GM23338 (cell line): Measurements from ENCODE around the gene NEK3. TPM values are rescaled to one million over a fixed set of nuclear protein-coding genes. Genes with fewer than 3 reads are reported as not detected.

Experiments
- ATAC-seq: fragments of 200-7000 bp; cut with Tn5 transposase; 3 replicates; pipeline ENCODE4 v1.9.1; 2020
- DNase-seq: peaks from one replicate; pipeline ENCODE4 v3.0.0-alpha.2; 2015; ENCODE audit warnings: low spot score
- H2AFZ ChIP-seq: fragments of 200-600 bp; sonication (generic); 2 replicates; pipeline ENCODE4 v1.8.0; 2016; ENCODE audit warnings: antibody characterized with exemption, mild to moderate bottlenecking, moderate library complexity
- H3F3A ChIP-seq: fragments of 200-600 bp; sonication (generic); replicated peaks from 2 replicates; pipeline ENCODE4 v1.8.0; 2017; ENCODE audit warnings: antibody characterized with exemption, mixed run types, low read depth
- H3K27ac ChIP-seq: fragments of 200-600 bp; sonication (generic); 2 replicates; pipeline ENCODE4 v1.6.1; 2016; ENCODE audit warnings: low read depth
- H3K27me3 ChIP-seq: fragments of 200-600 bp; sonication (generic); 2 replicates; pipeline ENCODE4 v1.8.0; 2016; ENCODE audit warnings: mild to moderate bottlenecking, mixed run types, moderate library complexity; ENCODE audit not compliant: insufficient read depth
- H3K36me3 ChIP-seq: fragments of 200-600 bp; sonication (generic); 2 replicates; pipeline ENCODE4 v1.8.0; 2016; ENCODE audit warnings: mild to moderate bottlenecking; ENCODE audit not compliant: insufficient read depth
- H3K4me1 ChIP-seq: fragments of 200-600 bp; sonication (generic); 2 replicates; pipeline ENCODE4 v1.8.0; 2016; ENCODE audit warnings: mild to moderate bottlenecking, moderate library complexity; ENCODE audit not compliant: insufficient read depth
- H3K4me2 ChIP-seq: fragments of 200-600 bp; sonication (generic); 2 replicates; pipeline ENCODE4 v1.7.1; 2017; ENCODE audit warnings: mixed run types
- H3K4me3 ChIP-seq: fragments of 200-600 bp; sonication (generic); 2 replicates; pipeline ENCODE4 v1.6.1; 2016; ENCODE audit warnings: mixed run types
- H3K79me2 ChIP-seq: fragments of 200-600 bp; sonication (generic); replicated peaks from 2 replicates; pipeline ENCODE4 v1.8.0; 2017; ENCODE audit warnings: mild to moderate bottlenecking; ENCODE audit not compliant: insufficient read depth
- H3K9me2 ChIP-seq: fragments of 200-600 bp; sonication (generic); 2 replicates; pipeline ENCODE4 v1.8.0; 2017; ENCODE audit not compliant: insufficient read depth
- H4K20me1 ChIP-seq: fragments of 200-600 bp; sonication (generic); replicated peaks from 2 replicates; pipeline ENCODE4 v1.8.0; 2017; ENCODE audit warnings: mild to moderate bottlenecking; ENCODE audit not compliant: insufficient read depth
- H3K27ac Mint-ChIP-seq: 2 replicates; pipeline ENCODE4 v1.8.0; 2020; ENCODE audit warnings: inconsistent platforms, mild to moderate bottlenecking, moderate library complexity, mixed read lengths
- H3K27me3 Mint-ChIP-seq: 3 replicates; pipeline ENCODE4 v1.8.0; 2022; ENCODE audit warnings: low read depth, mild to moderate bottlenecking, moderate library complexity, mixed read lengths, inconsistent platforms; ENCODE audit not compliant: insufficient read depth, poor library complexity
- H3K36me3 Mint-ChIP-seq: 3 replicates; pipeline ENCODE4 v1.8.0; 2021; ENCODE audit warnings: low read depth, mild to moderate bottlenecking, inconsistent platforms, moderate library complexity, mixed read lengths
- H3K4me1 Mint-ChIP-seq: 3 replicates; pipeline ENCODE4 v1.8.0; 2020; ENCODE audit warnings: mild to moderate bottlenecking, inconsistent platforms, mixed read lengths
- H3K4me3 Mint-ChIP-seq: 3 replicates; pipeline ENCODE4 v1.8.0; 2021; ENCODE audit warnings: moderate library complexity, mild to moderate bottlenecking, inconsistent platforms, mixed read lengths
- H3K9me3 Mint-ChIP-seq: 3 replicates; pipeline ENCODE4 v1.8.0; 2020; ENCODE audit warnings: moderate library complexity, mild to moderate bottlenecking, inconsistent platforms, mixed read lengths
- CREB1 ChIP-seq: fragments of 250-450 bp; sonication (Bioruptor Pico); IDR thresholded peaks from 2 replicates; pipeline ENCODE4 v1.5.0; 2020; ENCODE audit warnings: low read depth, mild to moderate bottlenecking, moderate library complexity
- EZH2 ChIP-seq: fragments of 200-600 bp; sonication (generic); IDR thresholded peaks from one replicate; pipeline ENCODE4 v1.8.0; 2017; ENCODE audit warnings: antibody characterized with exemption, mild to moderate bottlenecking, low read depth; ENCODE audit not compliant: unreplicated experiment
- EZH2phosphoT487 ChIP-seq: fragments of 200-600 bp; sonication (generic); IDR thresholded peaks from one replicate; pipeline ENCODE4 v1.8.1; 2018; ENCODE audit warnings: antibody characterized with exemption; ENCODE audit not compliant: unreplicated experiment
- JUNB ChIP-seq: IDR thresholded peaks from one replicate; pipeline ENCODE4 v1.6.1; 2016; ENCODE audit warnings: antibody characterized with exemption; ENCODE audit not compliant: unreplicated experiment
- NANOG ChIP-seq: IDR thresholded peaks from 2 replicates; pipeline ENCODE4 v1.6.1; 2016; ENCODE audit warnings: antibody characterized with exemption, borderline replicate concordance
- POLR2AphosphoS5 ChIP-seq: IDR thresholded peaks from 2 replicates; pipeline ENCODE4 v1.6.1; 2016; ENCODE audit warnings: antibody characterized with exemption, low read depth
- REST ChIP-seq: IDR thresholded peaks from one replicate; pipeline ENCODE4 v1.6.1; 2018; ENCODE audit warnings: antibody characterized with exemption; ENCODE audit not compliant: unreplicated experiment
- STAT1 ChIP-seq: IDR thresholded peaks from one replicate; pipeline ENCODE4 v1.6.1; 2016; ENCODE audit warnings: antibody characterized with exemption; ENCODE audit not compliant: unreplicated experiment
- ZNF114 ChIP-seq: fragments of 250-450 bp; sonication (Bioruptor Pico); IDR thresholded peaks from 2 replicates; pipeline ENCODE4 v1.5.0; 2020; ENCODE audit warnings: mild to moderate bottlenecking, moderate library complexity
- ZNF331 ChIP-seq: fragments of 250-450 bp; sonication (Bioruptor Pico); IDR thresholded peaks from 2 replicates; pipeline ENCODE4 v1.5.0; 2020; ENCODE audit warnings: low read depth, mild to moderate bottlenecking, moderate library complexity
- ZNF462 ChIP-seq: fragments of 250-450 bp; sonication (Bioruptor Pico); IDR thresholded peaks from 2 replicates; pipeline ENCODE4 v1.5.0; 2020; ENCODE audit warnings: mild to moderate bottlenecking, moderate library complexity
- polyA plus RNA-seq: library from polyadenylated mRNA; unstranded; fragments of >200 nt; fragmentation: Nextera tagmentation; extraction: Ambion mirVana; gene quantifications from 2 replicates; pipeline ENCODE4 v1.2.1, GENCODE V29; 2016
- total RNA-seq: library from RNA; depleted of rRNA; stranded (reverse); fragments of >200 nt; shearing (Covaris generic); gene quantifications from 2 replicates; pipeline ENCODE4 v1.2.3, GENCODE V29; 2014
- TF ChIP-seq, protein P1 (sequence below), 2 experiments: fragments of 200-600 bp in 1 of 2; sonication (generic) in 1 of 2; conservative IDR thresholded peaks; 2 replicates each; pipeline versions ENCODE4 v1.5.1 to v1.6.1; 2016 to 2017; ENCODE audit warnings: antibody characterized with exemption in 2 of 2, low read depth in 2 of 2, mild to moderate bottlenecking in 2 of 2, moderate library complexity in 1 of 2
- TF ChIP-seq, protein P2 (sequence below): IDR thresholded peaks from 2 replicates; pipeline ENCODE4 v1.6.1; 2016; ENCODE audit warnings: antibody characterized with exemption

The NEK3 gene
- total and polyA plus RNA-seq, 2 experiments from 2014 or later, result 26.7 to 26.8 TPM

DNA sequence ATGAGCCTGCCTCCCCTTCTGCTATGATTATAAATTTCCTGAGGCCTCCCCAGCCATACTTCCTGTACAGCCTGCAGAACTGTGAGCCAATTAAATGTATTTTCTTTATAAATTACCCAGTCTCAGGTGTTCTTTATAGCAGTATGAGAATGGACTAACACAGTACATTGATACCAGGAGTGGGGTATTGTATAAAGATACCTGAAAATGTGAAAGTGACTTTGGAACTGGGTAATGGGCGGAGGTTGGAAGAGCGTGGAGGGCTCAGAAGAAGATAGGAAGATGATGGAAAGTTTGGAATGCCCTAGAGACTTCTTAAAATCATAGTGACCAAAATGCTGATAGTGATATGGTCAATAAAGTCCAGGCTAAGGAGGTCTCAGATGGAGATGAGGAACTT, 63.3 kb downstream of the NEK3 start:
- H3K27ac Mint-ChIP-seq, result no peak overlapping the region

More for the DNA sequence above, 63.3 kb downstream of the NEK3 start:
- TF ChIP-seq EZH2phosphoT487 (no peak), ZNF462 (CRISPR knock-in tag) (no peak), JUNB (no peak), EZH2 (no peak), NANOG (no peak), STAT1 (no peak), REST (no peak), POLR2AphosphoS5 (no peak), ZNF331 (CRISPR knock-in tag) (no peak), CREB1 (CRISPR knock-in tag) (no peak), ZNF114 (CRISPR knock-in tag) (no peak)
- TF ChIP-seq, protein P1, sequence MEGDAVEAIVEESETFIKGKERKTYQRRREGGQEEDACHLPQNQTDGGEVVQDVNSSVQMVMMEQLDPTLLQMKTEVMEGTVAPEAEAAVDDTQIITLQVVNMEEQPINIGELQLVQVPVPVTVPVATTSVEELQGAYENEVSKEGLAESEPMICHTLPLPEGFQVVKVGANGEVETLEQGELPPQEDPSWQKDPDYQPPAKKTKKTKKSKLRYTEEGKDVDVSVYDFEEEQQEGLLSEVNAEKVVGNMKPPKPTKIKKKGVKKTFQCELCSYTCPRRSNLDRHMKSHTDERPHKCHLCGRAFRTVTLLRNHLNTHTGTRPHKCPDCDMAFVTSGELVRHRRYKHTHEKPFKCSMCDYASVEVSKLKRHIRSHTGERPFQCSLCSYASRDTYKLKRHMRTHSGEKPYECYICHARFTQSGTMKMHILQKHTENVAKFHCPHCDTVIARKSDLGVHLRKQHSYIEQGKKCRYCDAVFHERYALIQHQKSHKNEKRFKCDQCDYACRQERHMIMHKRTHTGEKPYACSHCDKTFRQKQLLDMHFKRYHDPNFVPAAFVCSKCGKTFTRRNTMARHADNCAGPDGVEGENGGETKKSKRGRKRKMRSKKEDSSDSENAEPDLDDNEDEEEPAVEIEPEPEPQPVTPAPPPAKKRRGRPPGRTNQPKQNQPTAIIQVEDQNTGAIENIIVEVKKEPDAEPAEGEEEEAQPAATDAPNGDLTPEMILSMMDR (conservative IDR thresholded peaks at IDR 0.05; ENCODE audit: low read depth in 2 of 2), result no peak
- TF ChIP-seq, protein P2, sequence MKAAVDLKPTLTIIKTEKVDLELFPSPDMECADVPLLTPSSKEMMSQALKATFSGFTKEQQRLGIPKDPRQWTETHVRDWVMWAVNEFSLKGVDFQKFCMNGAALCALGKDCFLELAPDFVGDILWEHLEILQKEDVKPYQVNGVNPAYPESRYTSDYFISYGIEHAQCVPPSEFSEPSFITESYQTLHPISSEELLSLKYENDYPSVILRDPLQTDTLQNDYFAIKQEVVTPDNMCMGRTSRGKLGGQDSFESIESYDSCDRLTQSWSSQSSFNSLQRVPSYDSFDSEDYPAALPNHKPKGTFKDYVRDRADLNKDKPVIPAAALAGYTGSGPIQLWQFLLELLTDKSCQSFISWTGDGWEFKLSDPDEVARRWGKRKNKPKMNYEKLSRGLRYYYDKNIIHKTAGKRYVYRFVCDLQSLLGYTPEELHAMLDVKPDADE, result no peak
- Histone ChIP-seq H3K4me3 (no peak overlapping the region), H4K20me1 (no peaks in the 10 kb centered on the region), H3K4me2 (no peak overlapping the region), H2AFZ (no peak overlapping the region), H3K27me3 (no peaks in the 10 kb centered on the region), H3K79me2 (no peaks in the 10 kb centered on the region), H3K9me2 (no peaks in the 10 kb centered on the region), H3K36me3 (no peaks in the 10 kb centered on the region), H3K27ac (no peak overlapping the region), H3F3A (no peaks in the 10 kb centered on the region), H3K4me1 (peaks cover 6% of the 10 kb centered on the region)
- Mint-ChIP-seq H3K4me1 (peaks cover 6% of the 10 kb centered on the region), H3K27me3 (peaks cover 2% of the 10 kb centered on the region), H3K9me3 (peaks cover 10% of the 10 kb centered on the region), H3K4me3 (no peak overlapping the region; the same call in 2 of the 3 replicates), H3K36me3 (no peaks in the 10 kb centered on the region)
- DNase-seq (no peak), ATAC-seq (no peak)
